Cardiac fibroblast (primary cell): ENCODE measurements around the gene TIMP2.
"Not testable (repeated sequence)": the region's sequence is repeated elsewhere in the genome, so short reads cannot be mapped to it uniquely, and the experiment has no call there.

Source experiments
- DNase-seq, 2 donors: peaks; one replicate each; pipeline versions ENCODE4 v3.0.0 to v3.0.0-alpha.2; 2010; ENCODE audit warnings: low read depth in 2 of 2
- H3K4me3 ChIP-seq, 2 donors: replicated peaks in 1 of 2; 1 replicate in 1 of 2; 2 replicates in 1 of 2; pipeline ENCODE4 v1.5.1; 2011; ENCODE audit warnings: low read depth in 2 of 2, low read length in 2 of 2, mild to moderate bottlenecking in 2 of 2, moderate library complexity in 1 of 2
- CTCF ChIP-seq: IDR thresholded peaks from one replicate; pipeline ENCODE4 v1.5.1; 2011; ENCODE audit warnings: low read depth, mild to moderate bottlenecking, low read length, inconsistent platforms

TIMP2 gene

DNA sequence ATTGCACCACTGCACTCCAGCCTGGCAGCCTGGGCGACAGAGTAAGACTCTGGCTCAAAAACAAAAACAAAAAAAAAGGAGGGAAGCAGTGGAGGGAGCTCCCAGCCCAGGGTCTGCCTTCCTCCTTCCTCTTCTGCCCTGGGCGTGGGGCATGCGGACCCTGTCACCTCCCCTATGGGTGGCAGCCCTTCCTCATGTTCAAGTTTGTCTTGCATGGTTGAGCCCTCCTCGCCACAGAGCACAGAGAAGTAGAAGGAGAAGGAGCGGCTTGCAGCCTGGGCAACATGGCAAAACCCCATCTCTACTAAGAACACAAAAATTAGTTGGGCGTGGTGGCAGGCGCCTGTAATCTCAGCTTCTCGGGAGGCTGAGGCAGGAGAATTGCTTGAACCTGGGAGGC, 21.4 kb upstream of the TIMP2 start:
- no peak for DNase-seq
- H3K4me3 ChIP-seq, result no peak overlapping the region
- TF ChIP-seq CTCF, result no peak

DNA sequence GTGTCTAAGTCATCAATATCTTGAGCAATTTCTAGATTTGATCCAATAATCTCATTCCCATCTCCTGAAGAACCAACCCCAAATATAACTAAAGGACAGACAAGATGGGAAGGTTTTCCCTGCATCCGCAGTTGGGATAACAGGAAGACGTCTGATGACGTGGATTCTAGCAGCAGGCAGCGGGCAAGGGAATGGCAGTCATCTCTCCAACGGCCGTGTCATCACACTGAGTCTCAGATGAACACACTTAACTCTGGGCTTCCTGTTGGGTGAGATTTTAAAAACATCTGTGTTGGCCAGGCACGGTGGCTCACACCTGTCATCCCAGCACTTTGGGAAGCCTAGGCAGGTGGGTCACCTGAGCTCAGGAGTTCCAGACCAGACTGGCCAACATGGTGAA, 20.9 kb upstream of the TIMP2 start:
- no peak for TF ChIP-seq CTCF
- no peak for DNase-seq
- H3K4me3 ChIP-seq, result no peak overlapping the region

DNA sequence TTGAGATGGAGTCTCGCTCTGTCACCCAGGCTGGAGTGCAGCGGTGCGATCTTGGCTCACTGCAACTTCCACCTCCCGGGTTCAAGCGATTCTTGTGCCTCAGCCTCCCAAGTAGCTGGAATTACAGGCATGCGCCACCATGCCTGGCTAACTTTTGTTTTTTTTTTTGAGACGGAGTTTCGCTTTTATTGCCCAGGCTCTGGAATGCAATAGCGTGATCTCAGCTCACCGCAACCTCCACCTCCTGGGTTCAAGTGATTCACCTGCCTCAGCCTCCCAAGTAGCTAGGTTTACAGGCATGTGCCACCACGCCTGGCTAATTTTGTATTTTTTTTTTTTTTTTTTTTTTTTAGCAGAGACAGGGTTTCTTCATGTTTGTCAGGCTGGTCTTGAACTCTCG, 20.3 kb upstream of the TIMP2 start:
- not testable (repeated sequence) for DNase-seq, H3K4me3 ChIP-seq

DNA sequence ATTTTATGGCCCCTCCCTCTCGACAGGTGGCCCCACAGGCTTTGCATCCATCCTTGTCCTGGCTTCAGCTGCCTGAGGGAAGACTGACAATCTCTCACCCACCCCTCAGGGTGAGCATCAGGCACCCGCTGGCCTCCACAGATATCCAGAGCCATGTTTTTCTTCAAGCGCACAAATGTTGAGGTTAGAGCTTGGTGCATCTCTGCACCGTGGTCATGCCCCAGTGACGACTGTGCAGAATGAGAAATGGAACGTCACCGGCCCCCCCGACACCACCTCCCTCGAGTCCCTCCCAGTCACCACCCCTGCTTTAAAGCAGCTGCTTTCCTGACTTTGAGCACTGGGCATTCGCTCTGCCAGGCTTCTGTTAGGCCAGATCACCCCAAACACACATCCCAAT, 19.8 kb upstream of the TIMP2 start:
- TF ChIP-seq CTCF, result no peak
- no peak overlapping the region for H3K4me3 ChIP-seq
- no peak for DNase-seq

GRCh38 chr17:78944026-78944425, 18.8 kb upstream of the TIMP2 start:
- no peak overlapping the region for H3K4me3 ChIP-seq
- no peak for TF ChIP-seq CTCF

DNA sequence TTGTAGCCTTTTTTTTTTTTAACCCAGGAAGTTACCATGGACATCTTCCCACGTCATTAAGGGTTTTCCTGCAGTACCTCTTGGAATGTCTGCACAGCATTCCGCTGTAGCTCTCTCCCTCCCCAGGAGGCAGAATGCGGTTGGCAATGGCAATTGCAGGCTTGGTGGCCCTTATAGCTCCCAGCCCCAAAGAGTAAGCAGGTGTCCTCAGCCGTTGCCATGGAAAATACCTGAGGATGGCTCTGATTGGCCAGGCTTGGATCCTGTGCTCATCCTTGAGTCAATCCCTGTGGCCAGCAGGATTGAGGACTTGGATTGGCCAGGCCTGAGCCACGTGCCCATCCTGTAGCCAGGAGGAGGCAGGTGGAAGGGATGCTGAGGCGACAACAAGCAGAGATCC, 15.5 kb upstream of the TIMP2 start:
- no peak for TF ChIP-seq CTCF
- H3K4me3 ChIP-seq, result no peak overlapping the region
- DNase-seq, result peak in 1 of 2 donors; percentile 37

More at GRCh38 chr17:78944026-78944425, 18.8 kb upstream of the TIMP2 start:
- no peak for DNase-seq

DNA sequence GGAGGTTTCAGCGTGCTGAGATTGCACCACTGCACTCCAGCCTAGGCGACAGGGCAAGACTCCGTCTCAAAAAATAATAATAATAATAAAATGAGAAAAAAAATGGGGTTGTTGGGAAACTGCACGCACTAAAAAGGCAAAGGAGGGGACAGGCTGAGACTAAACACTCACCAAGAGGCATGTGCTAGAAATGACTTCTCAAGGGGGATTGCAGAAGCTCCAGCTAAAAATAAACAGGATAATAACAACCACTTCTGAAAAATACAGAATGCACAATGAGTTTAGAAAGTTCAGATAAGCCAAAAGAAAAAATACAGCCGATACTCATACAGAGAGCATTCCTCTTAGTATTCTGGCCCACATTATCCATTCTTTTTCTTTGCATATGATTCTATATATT, 15.1 kb upstream of the TIMP2 start:
- no peak overlapping the region for H3K4me3 ChIP-seq
- no peak for DNase-seq
- TF ChIP-seq CTCF, result no peak
